GM18909 (cell line): ENCODE results near the gene BRWD1.

Source experiments
- ATAC-seq: cut with Tn5 transposase; IDR thresholded peaks from one replicate; pipeline ENCODE4 v1.9.1; 2021; ENCODE audit warnings: mild to moderate bottlenecking; ENCODE audit not compliant: unreplicated experiment, poor library complexity

BRWD1 gene

GRCh38 chr21:39313571-39314142, at the start of gene BRWD1:
TSS of gene BRWD1 (minus strand) at chr21:39313632. CDS start at chr21:39313491, 141 bp downstream.
- peak; percentile 42 for ATAC-seq

GRCh38 chr21:39362733-39363132, 49.3 kb upstream of the BRWD1 start:
- ATAC-seq: no peak

GRCh38 chr21:39359382-39359781, 46.0 kb upstream of the BRWD1 start:
- no peak for ATAC-seq

- ATAC-seq: no peak
Measured at GRCh38 chr21:39353295-39353694, 39.9 kb upstream of the BRWD1 start.

GRCh38 chr21:39350094-39351005, 36.9 kb upstream of the BRWD1 start:
- no peak for ATAC-seq

- ATAC-seq: peak; percentile 91
Measured at GRCh38 chr21:39349211-39350093, 36.0 kb upstream of the BRWD1 start.

- ATAC-seq: peak; percentile 58
Measured at GRCh38 chr21:39348355-39349210, 35.2 kb upstream of the BRWD1 start, which contains the start of gene HMGN1. TSS of gene HMGN1 (minus strand) at chr21:39349088. CDS start at chr21:39348917, 171 bp downstream.

GRCh38 chr21:39348040-39348354, 34.6 kb upstream of the BRWD1 start:
- ATAC-seq: no peak

GRCh38 chr21:39347537-39347936, 34.1 kb upstream of the BRWD1 start:
- ATAC-seq: no peak

- no peak for ATAC-seq
Measured at GRCh38 chr21:39346671-39347331, 33.4 kb upstream of the BRWD1 start.

- no peak for ATAC-seq
Measured at GRCh38 chr21:39346206-39346605, 32.8 kb upstream of the BRWD1 start.

- no peak for ATAC-seq
Measured at GRCh38 chr21:39345440-39345839, 32.0 kb upstream of the BRWD1 start.

GRCh38 chr21:39344848-39345247, 31.4 kb upstream of the BRWD1 start:
- no peak for ATAC-seq

GRCh38 chr21:39341249-39341923, 28.0 kb upstream of the BRWD1 start:
- no peak for ATAC-seq

- no peak for ATAC-seq
Measured at GRCh38 chr21:39340687-39341086, 27.3 kb upstream of the BRWD1 start.

GRCh38 chr21:39339231-39339630, 25.8 kb upstream of the BRWD1 start:
- ATAC-seq: no peak

GRCh38 chr21:39336457-39337008, 23.1 kb upstream of the BRWD1 start:
- ATAC-seq: no peak

- ATAC-seq: no peak
Measured at GRCh38 chr21:39334611-39335010, 21.2 kb upstream of the BRWD1 start.

GRCh38 chr21:39332175-39332574, 18.7 kb upstream of the BRWD1 start:
- no peak for ATAC-seq
